ENCODE results near the gene CDH23.

Gene CDH23

GRCh38 chr10:71393841-71394475, 2.8 kb upstream of the CDH23 start:
- no peak for DNase-seq

GRCh38 chr10:71394926-71395562, 1.7 kb upstream of the CDH23 start:
- no peak for DNase-seq

DNA sequence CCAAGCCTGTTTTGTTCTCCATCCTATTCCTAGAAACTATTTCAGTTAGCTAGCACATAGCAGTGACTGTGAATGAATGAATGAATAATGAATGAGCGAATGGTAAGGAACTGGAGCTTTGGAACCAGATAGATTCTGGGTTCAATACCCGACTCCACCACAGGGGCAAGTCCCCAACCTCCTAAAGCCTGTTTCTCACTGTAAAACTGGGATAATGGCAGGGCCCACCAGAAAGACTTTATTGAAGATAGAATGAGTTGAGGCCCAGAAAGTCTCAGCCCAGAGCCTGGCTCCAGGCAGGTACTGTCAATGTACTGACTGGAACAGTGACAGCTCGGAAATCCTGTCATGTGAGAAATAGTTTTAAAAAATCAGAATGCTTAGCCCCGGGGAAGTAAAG, 1.1 kb upstream of the CDH23 start:
- DNase-seq, result no peak

- DNase-seq, result peak; percentile 21
Measured at GRCh38 chr10:71396084-71396710, 523 bp upstream of the CDH23 start.

DNA sequence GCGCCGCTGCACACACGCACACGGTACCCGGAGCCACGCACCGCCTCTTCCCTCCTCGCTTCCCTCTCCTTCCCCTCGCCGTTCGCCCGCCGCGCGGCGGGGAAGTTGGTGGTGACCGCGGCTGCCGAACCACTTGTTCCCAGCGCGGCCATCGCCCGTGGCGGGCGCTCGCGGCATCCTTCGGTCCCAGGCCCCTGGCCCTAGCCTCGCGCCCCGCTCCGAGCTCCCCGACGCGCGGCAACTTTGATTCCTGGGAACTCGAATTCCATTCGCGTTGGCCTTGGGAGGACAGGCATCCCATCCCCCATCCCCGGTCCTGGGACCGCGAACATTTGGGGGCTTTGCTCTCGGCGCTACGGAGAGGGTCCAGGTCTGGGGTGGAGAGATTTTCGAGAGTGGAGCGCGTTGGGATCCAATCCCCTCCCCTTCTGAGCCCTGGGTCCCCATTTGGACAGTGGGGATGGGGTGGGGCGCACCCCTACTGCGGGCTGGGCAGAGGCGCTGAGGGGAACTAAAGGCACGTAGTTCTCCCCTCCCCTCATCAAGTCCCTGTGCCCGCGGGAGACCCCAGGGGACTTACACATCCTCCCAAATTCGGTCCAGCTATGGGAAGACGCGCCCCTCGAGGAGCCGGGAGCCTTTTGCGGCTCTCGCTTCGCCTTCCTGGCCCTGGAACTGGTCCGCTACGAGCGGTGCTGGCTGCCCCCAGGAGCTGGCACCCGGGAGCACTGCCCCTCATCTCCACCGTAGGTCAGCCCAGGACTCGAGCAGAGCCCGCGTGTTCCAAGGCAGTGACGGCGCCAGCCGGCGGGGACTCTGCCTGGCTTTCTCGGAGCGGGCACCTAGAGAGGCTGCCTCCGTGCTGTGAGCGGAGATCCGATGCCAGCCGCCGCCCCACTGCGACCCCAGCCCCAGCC, 834 bp downstream of the CDH23 start:
- no peak for DNase-seq

- no peak for DNase-seq
Measured at GRCh38 chr10:71398976-71399375, 2.3 kb downstream of the CDH23 start.

DNA sequence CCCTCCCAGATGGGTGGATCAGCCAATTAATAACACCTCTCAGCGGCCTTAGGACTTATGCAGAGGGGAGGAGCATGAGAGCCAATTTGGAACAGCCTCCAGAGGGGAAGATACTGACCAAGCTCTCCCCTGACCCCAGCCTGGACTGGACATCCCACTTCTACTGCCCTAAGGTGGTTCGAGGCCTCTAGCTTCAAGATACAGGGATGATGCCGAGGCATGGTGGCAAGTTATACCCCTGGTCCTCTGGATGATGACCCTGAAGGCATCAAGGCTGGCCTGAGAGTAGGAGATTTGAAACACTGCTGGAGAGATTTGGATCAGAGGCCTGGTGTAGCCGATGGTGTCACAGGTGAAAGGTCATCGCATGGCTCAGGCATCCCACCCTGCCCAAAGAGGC, 3.2 kb downstream of the CDH23 start:
- no peak for DNase-seq

DNA sequence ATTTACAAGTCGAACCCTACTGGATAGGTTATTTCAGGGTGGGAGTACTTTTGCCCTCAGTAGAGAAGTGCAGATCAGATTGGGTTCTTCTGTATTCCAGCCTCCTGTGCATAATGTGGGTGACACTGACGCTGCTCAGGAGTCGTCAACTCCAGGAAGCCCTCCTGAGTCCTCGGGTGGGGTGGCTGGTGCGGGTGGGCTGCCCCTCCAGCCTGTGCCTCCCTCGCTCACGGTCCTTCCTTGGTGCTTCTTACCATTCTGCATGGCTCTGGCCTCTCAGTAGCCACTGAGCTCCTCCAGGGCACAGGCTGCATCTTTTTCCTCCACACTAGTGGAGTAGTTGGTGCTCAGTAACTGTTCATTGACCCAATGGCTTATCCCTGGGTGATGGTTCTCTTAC, 4.3 kb downstream of the CDH23 start:
- DNase-seq, result no peak

DNA sequence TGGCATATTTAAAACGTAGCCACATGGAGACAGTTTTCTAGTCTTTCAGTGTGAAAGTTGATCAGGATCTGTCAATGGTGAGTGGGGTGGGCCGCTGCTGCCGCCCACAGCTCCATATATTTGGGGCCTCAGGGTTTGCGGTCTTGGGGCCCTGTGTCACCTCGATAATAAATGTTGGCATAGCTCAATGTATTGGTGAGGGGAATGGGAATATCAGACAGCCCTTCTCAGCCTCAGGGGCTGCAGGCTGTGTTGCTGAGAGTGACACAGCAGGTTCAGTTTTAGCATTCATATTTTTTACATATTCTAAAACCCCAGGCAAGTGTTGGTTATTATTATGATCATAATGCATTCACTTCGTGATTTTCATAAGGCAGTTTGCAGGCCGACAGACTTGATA, 5.3 kb downstream of the CDH23 start:
- no peak for DNase-seq

DNA sequence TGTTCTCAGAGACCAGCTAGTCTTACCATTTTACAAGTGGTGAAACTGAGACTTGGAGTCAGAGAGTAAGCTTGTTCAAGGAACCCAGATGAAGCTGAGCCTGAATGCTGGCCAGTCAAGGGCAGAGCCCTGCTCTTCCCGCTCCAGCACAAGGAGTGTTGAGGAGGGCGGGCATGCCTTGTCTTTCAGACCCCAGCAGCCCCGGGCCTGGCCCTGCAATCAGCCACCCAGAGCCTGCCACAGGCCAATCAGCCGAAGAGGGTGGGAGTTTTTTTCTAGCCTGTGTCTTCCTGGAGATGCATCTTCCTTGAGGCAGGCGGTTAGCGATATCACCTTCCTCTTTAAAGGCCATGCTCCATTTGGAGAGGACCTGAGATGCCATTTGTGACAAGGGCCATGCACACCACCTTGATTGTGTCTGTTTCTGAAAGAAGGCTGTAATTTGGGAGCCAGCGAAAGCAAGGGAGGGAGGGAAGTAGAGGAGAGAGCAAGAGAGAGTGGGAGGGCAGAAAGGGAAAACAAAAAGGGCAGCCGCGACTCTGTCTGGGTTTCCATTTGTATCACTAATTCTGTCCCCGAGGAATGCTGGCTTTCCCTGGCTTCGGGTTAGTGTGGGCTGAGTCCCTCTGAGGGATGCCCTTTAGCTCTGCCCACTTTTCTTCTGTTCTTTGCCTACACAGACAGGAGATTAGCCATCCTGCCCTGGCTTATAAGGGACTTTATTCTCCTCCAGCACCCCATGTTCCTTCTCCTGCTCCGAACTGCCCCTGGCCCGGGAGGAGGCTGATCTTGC, 8.0 kb downstream of the CDH23 start:
- DNase-seq, result no peak

GRCh38 chr10:71406878-71407277, 10.2 kb downstream of the CDH23 start:
- no peak for DNase-seq

GRCh38 chr10:71408436-71409225, 11.9 kb downstream of the CDH23 start:
- no peak for DNase-seq

DNA sequence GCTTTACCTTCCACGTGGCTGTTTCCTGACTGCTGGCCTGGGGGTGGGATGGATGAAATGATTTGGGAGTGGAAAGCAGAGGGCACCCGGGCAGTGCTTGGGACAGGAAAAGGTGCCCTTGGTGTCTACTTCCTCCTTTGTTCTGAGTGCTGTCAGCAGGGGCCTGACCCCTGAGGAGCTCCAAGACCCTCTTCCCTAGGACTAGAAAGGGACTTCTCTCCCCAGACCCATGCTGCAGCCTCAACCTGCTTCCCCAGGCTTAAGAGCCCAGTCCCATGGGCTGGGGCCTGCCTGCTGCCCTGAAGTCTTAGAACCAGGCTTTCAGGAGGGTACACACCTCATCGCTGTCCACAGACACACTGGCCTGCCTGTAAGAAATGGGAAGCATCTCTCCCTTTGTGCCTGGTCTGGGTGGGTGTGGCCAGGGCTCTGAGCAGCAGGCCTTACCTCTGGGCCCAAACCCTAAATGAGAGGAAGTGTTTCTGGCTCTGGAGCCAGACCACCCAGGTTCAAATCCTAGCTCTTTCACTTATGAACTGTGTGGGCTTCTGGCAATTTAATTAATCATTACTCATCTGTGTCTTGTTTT, 12.9 kb downstream of the CDH23 start:
- no peak for DNase-seq

GRCh38 chr10:71413581-71413980, 16.9 kb downstream of the CDH23 start:
- no peak for DNase-seq

DNA sequence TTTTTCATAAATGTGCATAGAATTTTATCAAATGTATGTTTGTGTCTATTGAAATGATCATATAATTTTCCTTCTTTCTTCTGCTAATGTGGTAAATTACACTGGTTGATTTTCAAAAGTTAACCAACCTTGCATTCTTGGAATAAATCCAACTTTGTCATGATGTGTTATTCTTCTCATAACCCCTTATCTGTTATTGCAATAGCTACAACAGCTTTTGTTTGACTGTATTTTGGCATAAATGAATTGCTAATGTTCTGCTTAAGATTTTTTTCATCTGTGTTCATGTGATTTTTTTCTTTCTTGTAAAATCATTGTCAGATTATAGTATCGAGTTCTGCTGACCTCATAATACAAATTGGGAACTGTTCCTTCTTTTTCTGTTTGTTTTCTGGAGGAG, 17.6 kb downstream of the CDH23 start:
- no peak for DNase-seq

DNA sequence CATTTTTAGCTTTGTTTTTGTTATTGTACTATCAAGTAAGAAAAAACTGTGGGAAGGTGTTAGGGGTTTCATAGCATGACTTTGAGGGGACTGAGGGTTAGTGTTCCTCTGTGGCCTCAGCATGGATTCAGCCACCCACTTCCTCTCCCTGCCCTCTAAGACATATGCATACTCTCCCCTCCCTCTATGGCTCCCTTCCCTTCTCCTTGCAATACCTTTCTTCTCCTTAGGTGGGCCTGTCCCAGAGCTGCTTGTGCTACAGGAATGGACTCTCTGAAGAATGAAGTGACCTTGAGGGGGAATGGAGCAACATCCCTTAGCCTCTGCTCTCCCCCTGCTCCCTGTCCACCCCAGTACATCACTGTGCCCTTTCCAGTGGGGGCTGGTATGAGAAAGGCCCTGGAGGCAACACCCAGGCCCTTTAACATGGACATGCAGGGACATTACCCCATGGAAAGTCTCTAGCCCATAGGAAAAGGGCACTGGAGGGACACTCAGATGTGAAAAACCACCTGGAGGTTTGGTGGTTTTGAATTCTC, 22.4 kb downstream of the CDH23 start:
- DNase-seq, result no peak

- DNase-seq, result no peak
Measured at GRCh38 chr10:71419750-71420149, 23.0 kb downstream of the CDH23 start.

DNA sequence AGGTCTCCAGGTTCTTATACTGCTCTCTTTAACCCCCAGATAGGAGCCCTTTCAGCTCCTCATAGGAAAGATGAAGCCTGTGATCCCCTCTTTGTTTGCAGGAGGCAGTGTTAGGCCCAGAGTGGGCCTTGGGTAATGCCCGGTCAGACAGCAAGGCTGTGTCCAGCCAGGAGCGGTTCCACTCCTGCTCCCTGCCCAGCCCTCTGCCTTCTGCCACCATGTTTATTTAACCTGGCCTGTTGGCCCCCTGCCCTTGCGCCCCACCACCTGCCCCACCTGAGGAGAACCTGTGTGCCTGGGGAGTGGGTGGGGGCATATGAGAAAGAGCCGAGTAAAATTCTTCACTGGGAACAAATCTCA, 24.3 kb downstream of the CDH23 start:
- DNase-seq, result no peak

DNA sequence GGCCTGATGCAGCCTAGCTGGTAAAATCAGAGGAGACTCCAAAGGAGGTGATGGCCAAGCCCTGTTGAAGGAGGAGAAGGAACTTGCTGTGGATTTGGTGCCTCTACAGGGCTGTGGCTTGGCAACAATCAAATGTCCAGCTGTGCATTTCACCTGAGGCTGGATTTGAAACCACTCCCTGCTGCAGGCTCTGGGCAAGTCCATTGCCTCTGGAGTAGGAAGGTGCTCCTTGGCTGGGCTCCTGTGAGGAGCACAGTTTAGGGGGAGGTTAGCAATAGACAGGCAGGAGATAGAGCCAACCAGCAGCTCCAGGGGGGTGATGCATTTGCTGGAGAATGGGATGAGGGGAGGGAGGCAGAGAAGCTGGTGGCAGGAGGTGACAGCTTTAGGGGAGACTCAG, 26.5 kb downstream of the CDH23 start:
- no peak for DNase-seq

- DNase-seq, result no peak
Measured at GRCh38 chr10:71423901-71424300, 27.2 kb downstream of the CDH23 start.

- no peak for DNase-seq
Measured at GRCh38 chr10:71424496-71425194, 27.9 kb downstream of the CDH23 start.

Data from NCI-H1436 treated with DMSO at 0.1 percent for 48 hours (cell line).